NCI-H1105 treated with DMSO at 0.1 percent for 48 hours (cell line): ENCODE data around the gene CYP1A2.
"Not testable (repeated sequence)": the region's sequence is repeated elsewhere in the genome, so short reads cannot be mapped to it uniquely, and the experiment has no call there.

Source experiments
- DNase-seq: peaks from one replicate; lab custom pipeline; 2025; lab: John Stamatoyannopoulos, UW

The CYP1A2 gene

DNA sequence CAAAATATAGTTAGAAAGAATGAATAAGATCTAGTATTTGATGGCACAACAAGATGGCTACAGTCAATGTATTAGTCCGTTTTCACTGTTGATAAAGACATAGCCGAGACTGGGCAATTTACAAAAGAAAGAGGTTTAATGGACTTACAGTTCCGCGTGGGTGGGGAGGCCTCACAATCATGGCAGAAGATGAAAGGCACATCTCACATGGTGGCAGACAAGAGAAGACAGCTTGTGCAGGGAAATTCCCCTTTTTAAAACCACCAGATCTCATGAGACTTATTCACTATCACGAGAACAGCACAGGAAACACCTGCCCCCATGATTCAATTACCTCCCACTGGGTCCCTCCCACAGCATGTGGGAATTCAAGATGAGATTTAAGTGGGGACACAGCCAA is 10.4 kb upstream of the CYP1A2 start:
- not testable (repeated sequence) for DNase-seq

DNA sequence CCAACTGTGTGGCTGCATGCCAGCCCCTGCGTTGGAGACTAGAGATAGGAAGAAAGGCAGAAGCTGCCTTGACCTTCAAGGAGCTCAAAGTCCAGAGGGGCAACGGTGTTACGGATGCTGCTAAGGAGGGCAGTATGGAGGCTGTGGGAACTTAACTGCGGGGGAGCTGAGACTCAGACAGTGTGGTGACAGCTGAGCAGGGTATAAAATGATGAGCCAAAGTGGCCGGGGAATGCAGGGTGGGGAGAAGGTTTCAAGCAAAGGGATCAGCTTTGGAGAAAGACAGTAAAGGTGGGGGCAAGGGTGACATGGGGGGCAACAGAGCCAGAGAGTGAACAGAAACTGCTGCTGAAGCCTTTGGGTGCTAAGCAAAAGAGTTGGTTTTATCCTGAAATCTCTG is 6.2 kb upstream of the CYP1A2 start:
- DNase-seq, result no peak

DNA sequence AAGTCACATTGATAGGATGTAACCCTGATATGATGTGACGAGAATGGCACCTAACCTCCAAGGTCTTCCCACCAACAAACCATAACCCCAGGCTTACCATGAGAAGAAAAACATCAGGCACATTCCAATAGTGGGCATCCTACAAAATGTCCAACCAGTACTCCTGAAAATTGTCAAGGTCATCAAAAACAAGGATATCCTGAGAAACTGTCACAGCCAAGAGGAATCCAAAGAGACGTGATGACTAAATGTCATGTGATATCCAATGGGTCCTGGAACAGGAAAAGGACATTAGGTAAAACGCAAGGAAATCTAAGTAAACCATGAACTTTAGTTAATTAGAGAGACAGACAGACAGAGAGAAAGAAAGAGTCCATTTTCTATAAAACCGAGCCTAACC is 2.3 kb upstream of the CYP1A2 start:
- no peak for DNase-seq

DNA sequence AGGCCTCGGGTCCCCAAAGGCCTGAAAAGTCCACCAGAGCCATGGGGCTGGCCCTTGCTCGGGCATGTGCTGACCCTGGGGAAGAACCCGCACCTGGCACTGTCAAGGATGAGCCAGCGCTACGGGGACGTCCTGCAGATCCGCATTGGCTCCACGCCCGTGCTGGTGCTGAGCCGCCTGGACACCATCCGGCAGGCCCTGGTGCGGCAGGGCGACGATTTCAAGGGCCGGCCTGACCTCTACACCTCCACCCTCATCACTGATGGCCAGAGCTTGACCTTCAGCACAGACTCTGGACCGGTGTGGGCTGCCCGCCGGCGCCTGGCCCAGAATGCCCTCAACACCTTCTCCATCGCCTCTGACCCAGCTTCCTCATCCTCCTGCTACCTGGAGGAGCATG is 1.2 kb downstream of the CYP1A2 start:
- no peak for DNase-seq

DNA sequence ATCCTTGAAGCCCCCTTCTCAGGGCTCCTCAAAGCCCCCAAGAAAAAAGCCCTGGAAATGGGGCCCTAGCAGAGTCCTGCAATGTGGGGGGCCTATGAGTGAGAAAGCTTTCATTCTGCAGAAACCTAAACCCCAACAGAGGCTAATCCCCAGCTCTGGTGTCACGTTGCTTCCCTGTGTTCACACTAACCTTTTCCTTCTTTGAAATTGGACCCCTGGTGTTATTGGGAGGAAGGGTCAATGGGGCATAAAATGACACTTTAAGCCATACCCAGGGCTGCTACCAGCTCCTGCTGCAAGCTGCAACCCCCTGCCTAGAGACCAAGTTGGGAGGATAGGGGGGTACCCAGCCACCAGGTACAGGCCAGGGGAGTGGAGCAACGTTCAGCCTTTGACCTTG is 2.1 kb downstream of the CYP1A2 start:
- no peak for DNase-seq

DNA sequence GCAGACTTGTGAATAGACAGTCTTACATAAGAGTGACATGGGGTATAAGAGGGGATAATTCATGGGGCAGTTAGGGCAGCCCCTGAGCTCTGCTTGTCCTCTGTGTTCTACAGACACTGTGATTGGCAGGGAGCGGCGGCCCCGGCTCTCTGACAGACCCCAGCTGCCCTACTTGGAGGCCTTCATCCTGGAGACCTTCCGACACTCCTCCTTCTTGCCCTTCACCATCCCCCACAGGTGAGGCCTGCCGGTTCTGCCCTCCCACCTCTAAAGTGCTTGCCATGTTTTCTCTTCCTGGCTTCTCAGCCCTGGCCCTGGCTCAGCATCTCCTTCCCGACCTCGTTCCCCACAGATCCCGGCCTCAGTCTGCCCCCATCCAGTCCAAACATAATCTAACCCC is 3.4 kb downstream of the CYP1A2 start:
- no peak for DNase-seq

DNA sequence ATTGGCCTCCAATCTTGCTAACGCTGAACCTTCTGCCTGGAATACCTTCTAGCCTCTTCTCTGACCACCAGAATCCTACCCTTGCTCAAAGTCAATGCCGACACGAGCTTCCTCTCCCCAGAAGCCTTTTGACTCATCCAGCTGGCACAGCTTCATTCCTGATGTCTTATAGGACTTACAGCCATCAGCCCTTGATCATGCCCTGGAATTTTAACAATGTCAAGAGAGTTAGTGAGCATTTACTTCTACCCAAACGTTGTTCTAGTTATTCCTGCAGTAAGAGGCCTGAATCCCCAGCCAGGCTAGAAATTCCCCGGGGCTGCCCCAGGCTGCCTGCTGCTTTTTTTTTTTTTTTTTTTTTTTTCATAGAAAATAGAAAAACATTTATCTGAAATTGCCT is 3.9 kb downstream of the CYP1A2 start:
- DNase-seq, result no peak

DNA sequence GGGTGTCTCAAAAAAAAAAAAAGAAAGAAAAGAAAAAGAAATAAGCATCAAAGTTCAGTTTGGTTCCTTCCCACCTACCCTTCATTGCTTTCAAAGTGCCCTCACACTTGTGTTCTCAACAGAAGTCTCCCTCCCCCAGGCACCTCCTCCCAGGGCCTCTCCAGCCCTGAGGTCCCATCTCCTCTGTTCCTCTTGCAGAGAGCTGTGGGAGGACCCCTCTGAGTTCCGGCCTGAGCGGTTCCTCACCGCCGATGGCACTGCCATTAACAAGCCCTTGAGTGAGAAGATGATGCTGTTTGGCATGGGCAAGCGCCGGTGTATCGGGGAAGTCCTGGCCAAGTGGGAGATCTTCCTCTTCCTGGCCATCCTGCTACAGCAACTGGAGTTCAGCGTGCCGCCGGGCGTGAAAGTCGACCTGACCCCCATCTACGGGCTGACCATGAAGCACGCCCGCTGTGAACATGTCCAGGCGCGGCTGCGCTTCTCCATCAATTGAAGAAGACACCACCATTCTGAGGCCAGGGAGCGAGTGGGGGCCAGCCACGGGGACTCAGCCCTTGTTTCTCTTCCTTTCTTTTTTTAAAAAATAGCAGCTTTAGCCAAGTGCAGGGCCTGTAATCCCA is 6.1 kb downstream of the CYP1A2 start:
- DNase-seq, result no peak

DNA sequence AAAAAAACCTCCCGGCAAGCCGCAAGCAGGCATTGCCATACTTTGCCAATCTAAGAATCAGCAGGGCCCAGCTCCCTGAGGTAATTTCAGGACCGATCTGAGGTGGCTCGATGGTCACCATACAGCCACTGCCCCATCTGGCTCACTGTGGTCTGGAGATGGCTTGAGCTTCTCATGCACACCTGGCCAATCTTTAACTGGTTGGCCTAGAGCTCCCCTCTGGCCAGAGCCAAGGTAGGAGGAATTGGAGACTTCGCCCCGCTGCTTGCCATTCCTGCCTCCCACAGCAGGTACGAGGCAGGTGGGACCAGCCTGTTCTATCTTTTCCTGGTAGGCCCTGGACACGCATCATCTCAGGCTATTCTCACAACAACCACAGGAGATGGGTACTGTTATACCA is 10.1 kb downstream of the CYP1A2 start:
- no peak for DNase-seq

DNA sequence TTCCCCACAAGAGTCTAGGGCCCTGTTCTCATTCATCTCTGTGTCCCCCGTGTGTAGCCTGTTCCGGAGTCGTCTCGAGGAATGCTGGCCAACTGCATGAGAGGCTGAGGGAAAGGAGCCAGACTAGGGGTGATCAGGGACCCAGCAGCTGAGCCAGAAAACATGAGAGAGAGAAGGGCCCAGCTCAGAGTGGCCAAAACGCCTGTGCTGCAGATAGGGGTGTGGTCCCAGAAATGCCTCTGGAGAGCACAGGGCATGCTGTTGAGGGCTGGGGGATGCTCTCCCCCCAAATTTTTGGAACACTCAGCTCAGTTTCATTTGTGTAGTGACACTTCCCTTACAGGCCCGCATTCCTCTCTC is 14.1 kb downstream of the CYP1A2 start:
- no peak for DNase-seq

DNA sequence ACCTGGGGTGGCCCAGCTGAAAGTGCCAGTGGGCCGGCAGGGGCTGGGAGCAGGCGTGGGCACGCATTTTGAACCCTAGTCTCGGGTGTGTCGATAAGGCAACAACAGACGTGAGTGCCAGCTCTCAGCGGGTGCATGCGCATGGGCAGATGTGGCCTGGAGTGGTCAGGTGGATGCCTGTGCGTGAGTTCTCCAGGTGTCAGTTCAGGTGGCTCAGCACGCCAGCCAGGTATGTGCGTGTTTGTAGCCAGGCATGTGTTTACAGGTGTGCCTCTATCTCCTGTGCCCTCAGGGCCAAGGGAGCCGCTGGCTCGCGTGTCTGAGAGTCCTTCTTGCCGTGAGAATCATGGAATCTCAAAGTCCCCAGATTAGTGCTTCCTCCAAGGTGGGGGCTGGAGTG is 14.8 kb downstream of the CYP1A2 start:
- no peak for DNase-seq

DNA sequence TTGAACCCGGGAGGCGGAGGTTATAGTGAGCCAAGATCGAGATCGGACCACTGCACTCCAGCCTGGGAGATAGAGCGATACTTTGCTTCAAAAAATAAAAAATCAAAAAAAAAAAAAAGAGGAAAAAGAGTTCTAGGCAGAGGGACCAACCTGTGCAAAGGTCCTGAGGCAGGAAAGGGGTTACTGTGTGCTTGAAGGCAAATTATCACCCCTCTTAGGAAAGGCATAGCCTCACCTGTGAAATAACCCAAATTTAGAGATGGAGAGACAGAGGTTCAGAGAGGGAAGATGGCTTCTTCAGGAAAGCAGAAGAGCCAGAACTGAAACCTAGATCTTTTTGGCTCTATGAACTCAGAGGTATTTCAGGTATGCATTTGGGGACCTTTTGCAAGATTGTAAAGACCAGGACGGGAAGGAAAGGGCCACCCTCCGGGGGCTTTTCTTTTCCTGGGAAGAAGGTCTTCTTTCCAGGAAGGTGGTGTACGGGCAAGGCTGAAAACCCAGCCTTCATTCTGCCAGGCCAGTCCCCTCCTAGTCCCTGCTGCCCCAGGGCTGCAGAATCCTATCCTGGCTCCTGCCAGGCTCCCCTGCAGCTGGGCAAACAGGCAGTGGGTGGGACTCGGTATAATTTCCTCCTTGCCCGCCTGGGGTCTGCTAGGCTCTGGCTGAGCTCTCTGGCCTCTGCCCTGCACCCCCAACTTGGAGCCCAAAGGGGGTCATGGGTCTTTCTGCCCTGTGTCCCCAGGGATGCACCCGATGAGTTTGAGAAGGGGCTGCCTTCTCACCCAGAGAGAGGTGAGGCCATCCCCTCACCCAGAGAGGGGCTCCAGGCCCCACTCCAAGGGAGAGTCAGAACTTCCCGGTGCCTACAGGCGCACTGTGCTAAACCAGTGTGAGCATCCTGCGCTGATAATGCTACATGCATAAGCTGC is 18.8 kb downstream of the CYP1A2 start:
- DNase-seq, result no peak

DNA sequence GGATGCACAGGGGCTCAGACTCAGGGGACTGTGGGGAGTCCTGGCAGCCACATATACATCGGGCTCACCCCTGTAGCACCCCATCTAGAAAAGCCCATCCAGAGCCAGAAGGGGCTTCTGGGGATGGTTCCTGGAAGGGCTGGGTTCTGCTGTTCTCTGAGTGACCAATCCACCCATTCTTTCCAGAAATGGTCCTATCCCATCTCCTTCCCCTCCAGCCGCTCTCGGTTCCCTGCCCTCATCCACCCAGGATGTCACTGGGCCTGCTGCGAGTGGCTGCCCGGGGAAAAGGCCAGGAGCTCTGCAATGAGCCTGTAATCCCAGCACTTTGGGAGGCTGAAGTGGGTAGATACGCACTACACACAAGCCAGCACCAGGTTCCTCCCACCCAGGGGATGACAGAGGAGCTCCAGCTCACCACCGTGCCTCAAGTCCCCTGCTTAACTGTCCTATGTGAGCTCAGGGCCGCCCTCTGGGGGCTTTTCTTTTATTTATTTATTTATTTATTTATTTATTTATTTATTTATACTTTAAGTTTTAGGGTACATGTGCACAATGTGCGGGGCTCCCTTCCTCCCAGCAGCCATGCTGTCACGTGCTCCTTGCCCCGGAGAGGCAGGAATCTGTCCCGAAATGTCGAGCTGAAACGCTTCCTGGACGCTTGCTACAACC is 19.6 kb downstream of the CYP1A2 start:
- peak; percentile 11 for DNase-seq

DNA sequence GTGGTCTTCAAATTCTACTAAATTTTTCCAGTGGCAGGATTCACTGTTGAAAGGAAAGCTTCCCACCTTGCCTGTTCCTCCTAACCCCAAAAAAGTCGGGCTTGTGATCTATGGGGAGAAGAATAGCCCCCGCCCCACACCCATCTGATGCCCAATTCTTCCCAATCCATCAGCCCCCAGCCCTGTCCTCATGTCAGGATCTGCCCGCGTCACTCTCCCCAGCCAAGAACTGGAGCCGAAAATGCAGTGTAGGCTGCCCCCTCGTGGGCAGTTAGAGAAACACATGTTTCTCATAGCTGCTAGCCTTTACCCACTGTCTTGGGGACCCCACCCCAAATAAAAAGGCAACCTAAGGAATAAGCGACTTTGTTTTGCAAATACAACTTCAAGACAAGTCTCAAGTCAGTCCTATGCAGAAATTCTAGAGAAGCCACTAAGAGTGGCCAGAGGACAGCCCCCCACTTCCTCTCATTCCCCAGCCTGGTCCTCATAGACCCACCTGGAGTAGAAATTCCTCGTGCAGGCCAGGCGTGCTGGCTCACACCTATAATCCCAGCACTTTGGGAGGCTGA is 20.2 kb downstream of the CYP1A2 start:
- DNase-seq, result peak; percentile 39

DNA sequence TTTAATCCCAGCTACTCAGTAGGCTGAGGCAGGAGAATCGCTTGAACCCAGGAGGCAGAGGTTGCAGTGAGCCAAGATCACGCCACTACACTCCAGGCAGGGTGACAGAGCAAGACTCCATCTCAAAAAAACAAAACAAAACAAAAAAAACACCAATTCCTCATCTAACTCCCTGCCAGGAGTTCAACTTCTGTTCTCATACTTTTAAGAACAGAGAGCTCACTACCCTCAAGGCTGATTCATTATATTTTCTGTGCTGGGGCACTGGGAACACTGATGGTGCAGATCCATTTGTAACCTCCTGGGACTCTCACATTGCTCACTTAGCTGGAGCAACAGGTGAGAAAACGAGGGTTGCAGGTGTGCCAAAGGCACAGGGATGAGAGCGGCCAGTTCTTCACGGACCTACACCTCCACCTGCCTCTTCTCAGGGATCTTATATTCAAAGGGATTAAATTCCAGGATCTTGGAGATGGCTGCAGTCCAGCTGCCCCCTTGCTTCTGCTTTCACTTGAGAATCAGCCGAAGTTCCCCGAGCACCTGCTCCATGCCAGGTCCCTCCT is 20.9 kb downstream of the CYP1A2 start:
- no peak for DNase-seq

DNA sequence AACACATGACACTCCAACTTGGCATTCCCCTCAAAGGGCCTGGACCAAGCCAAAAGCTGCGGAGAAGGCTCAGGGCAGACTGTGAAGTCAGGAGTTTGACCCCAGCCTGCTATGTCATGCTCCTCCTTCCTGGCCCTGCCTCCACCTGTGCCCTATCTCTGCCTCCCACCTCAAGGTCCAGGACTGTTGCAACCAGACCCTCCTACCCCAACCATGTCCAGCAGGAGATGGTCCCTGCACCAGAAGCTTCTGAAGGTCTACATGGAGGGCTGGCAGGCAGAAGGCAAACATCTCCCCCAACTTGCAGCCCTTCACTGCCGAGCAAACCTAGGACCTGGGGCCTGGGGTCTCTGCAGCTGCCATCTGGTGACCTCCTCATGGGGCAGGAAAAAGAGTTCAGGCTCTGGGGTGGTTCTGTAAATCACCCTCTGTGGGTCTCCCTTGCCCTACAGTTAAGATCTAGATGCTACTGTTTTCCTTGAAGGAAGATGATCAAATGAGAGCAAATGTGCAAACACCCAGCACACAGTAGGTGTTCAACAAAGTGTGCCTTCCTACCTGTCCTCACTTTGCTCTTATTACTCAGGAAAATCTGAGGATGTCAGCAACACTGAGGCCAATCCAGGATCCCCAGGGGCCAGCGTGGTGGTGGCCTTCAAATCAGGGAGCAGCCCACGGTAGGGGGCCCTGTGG is 21.7 kb downstream of the CYP1A2 start:
- DNase-seq, result no peak

DNA sequence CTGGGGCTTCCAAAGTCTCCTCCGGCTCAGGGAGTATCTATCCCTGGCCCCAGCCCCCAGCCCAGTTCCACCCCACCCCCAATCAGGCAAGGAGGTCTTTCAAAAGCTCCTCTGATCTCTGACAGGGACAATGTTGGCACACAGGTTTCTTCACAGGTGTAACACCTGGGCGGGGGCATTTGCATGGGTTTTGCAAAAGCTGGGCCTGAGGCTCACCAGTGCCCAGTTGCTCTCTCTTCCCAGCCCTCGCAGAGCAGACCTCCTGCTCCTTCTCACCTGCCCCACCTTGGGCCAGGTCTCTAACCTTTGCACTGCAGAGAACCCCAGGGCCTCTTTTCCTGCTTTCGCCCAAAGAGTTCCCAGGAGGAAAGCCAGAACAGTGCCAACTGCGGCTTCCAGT is 24.7 kb downstream of the CYP1A2 start:
- no peak for DNase-seq

DNA sequence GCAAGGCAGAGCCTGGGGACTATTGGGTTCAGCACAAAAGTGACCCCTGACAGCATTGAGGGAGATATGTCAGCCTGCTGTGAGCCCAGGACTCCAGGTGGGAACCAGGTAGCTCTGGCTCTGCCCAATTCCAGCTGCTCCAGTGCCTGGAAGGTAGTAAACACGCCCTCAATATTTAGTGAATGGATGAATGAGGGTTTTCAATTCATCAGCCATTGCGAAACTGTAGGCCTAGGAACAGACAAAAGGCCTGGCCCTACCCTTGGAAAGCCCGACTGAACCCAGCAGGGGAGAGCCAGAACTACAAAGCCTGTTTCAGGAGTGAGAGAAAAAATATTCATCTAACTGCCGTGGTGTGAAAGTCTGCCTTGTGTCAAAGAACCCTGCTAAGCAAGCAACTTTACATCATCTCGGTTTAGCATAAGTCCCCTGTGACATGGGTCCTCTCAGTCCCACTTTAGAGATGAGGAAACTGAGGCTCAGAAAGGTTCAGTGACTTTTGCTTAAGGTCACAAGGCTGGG is 25.1 kb downstream of the CYP1A2 start:
- no peak for DNase-seq

DNA sequence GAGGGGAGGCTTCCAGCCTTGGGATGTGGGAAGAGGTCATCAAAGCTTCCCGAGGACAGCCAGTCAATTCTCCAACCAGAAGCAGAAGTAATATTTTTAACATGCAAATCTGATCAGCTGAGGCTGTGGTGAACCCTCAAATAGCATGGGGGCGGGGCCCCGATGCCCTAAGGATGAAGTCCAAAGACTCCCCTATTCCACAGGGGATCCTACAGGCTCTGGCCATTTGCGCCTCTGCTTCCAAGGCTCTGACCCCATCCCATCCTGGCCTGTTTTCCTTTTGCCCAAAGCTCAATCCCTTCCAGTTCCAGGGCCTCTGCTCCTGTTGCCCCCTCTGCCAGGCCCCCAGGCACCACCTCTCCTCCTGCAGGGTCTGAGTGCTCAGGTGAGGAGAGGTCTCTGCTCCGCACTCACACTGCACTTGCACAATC is 26.5 kb downstream of the CYP1A2 start:
- DNase-seq, result no peak

DNA sequence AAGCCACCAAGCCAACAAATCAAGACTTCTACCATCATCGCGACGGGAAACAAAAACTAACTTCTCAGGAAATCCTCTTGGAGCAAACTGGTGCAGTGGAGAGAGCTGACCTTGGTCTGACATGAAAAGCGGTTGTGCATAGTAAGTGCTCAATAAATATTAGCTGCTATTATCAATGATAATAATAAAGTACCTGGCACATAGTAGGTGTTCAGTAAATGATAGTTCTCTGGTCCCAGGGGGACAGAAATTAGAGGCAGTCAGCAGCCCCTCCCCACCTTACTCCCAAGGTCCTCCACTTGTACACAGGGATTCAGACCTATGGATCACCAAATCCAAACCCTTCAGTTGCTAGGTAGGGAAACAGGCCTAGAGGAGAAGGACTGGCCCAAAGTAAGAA is 27.2 kb downstream of the CYP1A2 start:
- DNase-seq, result no peak
